GM23248 (cell line): ENCODE measurements around the gene SMCO2. TPM values are rescaled to one million over a fixed set of nuclear protein-coding genes. Genes with fewer than 3 reads are reported as not detected.

Experiments used
- DNase-seq: peaks from one replicate; pipeline ENCODE4 v3.0.0-alpha.2; 2015
- H2AFZ ChIP-seq: fragments of 200-600 bp; sonication (generic); 2 replicates; pipeline ENCODE4 v1.6.1; 2016; ENCODE audit warnings: antibody characterized with exemption
- H3F3A ChIP-seq: fragments of 200-600 bp; sonication (generic); 2 replicates; pipeline ENCODE4 v1.6.1; 2016; ENCODE audit warnings: mild to moderate bottlenecking, antibody characterized with exemption, mixed run types; ENCODE audit not compliant: insufficient read depth
- H3K27ac ChIP-seq: fragments of 200-600 bp; sonication (generic); 2 replicates; pipeline ENCODE4 v1.5.1; 2016; ENCODE audit warnings: mild to moderate bottlenecking
- H3K27me3 ChIP-seq: fragments of 200-600 bp; sonication (generic); replicated peaks from 2 replicates; pipeline ENCODE4 v1.6.1; 2016; ENCODE audit warnings: mild to moderate bottlenecking; ENCODE audit not compliant: insufficient read depth
- H3K36me3 ChIP-seq: fragments of 200-600 bp; sonication (generic); 2 replicates; pipeline ENCODE4 v1.6.1; 2016; ENCODE audit warnings: low read depth, mild to moderate bottlenecking
- H3K4me1 ChIP-seq: fragments of 200-600 bp; sonication (generic); 2 replicates; pipeline ENCODE4 v1.6.1; 2016; ENCODE audit warnings: mild to moderate bottlenecking; ENCODE audit not compliant: insufficient read depth
- H3K4me2 ChIP-seq: fragments of 200-600 bp; sonication (generic); one replicate; pipeline ENCODE4 v1.6.1; 2016; ENCODE audit warnings: mild to moderate bottlenecking; ENCODE audit not compliant: unreplicated experiment
- H3K4me3 ChIP-seq: fragments of 200-600 bp; sonication (generic); 2 replicates; pipeline ENCODE4 v1.5.1; 2016; ENCODE audit warnings: mild to moderate bottlenecking
- H3K79me2 ChIP-seq: fragments of 200-600 bp; sonication (generic); 2 replicates; pipeline ENCODE4 v1.6.1; 2016; ENCODE audit warnings: mild to moderate bottlenecking; ENCODE audit not compliant: insufficient read depth
- H3K9ac ChIP-seq: fragments of 200-600 bp; sonication (generic); 2 replicates; pipeline ENCODE4 v1.6.1; 2016; ENCODE audit warnings: mild to moderate bottlenecking
- H3K9me2 ChIP-seq: fragments of 200-600 bp; sonication (generic); 2 replicates; pipeline ENCODE4 v1.6.1; 2016; ENCODE audit warnings: mixed run types, mild to moderate bottlenecking, moderate library complexity; ENCODE audit not compliant: insufficient read depth
- H3K9me3 ChIP-seq: fragments of 200-600 bp; sonication (generic); one replicate; pipeline ENCODE4 v1.6.1; 2017; ENCODE audit warnings: low read depth
- H4K20me1 ChIP-seq: fragments of 200-600 bp; sonication (generic); 2 replicates; pipeline ENCODE4 v1.6.0; 2016; ENCODE audit not compliant: insufficient read depth
- EZH2 ChIP-seq: fragments of 200-600 bp; sonication (generic); IDR thresholded peaks from 2 replicates; pipeline ENCODE4 v1.6.1; 2018; ENCODE audit warnings: antibody characterized with exemption, mild to moderate bottlenecking; ENCODE audit not compliant: insufficient read depth, poor library complexity, severe bottlenecking
- EZH2phosphoT487 ChIP-seq: fragments of 200-600 bp; sonication (generic); IDR thresholded peaks from 2 replicates; pipeline ENCODE4 v1.6.1; 2018; ENCODE audit warnings: antibody characterized with exemption, moderate library complexity, mild to moderate bottlenecking, low read depth; ENCODE audit not compliant: insufficient read depth
- WGBS, 2 experiments: methylation state at CpG; one replicate each; pipeline ENCODE4 v1.1.6; 2015 to 2017; ENCODE audit warnings: low lambda C conversion rate in 2 of 2, low coverage in 1 of 2; ENCODE audit errors: missing lambda C conversion rate in 2 of 2; 5-methylcytosine and 5-hydroxymethylcytosine counted together
- in situ Hi-C: fragments of 300-500 bp; cut with MboI; formaldehyde crosslinking; loops from 2 replicates; pipeline ENCODE4 v1.15.0; 2020
- polyA plus RNA-seq: library from polyadenylated mRNA; unstranded; fragments of >200 nt; fragmentation: Nextera tagmentation; extraction: Ambion mirVana; gene quantifications from 2 replicates; pipeline ENCODE4 v1.2.1, GENCODE V29; 2016
- total RNA-seq: library from RNA; depleted of rRNA; stranded (reverse); fragments of >200 nt; shearing (Covaris generic); gene quantifications from 2 replicates; pipeline ENCODE4 v1.2.3, GENCODE V29; 2014

The SMCO2 gene
- total and polyA plus RNA-seq, 2 experiments from 2014 or later, result not detected

DNA sequence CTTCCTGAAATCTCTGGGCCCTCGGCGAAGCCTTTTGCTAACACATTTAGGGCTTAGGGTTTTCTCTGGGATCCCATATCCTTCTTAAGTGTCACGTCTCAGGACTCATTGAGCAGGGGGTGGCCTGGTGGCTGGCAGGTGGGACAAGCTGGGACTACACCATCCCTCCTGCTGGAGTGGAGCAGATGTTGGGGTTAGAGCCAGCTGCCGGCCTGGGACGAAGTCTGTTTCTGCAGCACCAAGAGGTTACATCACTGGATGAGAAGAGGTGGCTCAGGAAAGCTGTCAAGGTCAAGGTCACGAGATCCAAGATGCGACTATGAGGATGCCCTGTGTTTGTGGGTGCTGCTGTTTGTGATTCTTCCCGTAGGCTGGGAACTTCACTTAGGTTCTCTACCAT is 16.3 kb downstream of the SMCO2 start:
- H3K79me2 ChIP-seq, result no peaks in the 10 kb centered on the region
- 0 out of 2 replicates have a peak overlapping the region, but pooled peaks have one; percentile 14 for H3K27ac ChIP-seq
- H3K9me2 ChIP-seq, result no peaks in the 10 kb centered on the region
- H4K20me1 ChIP-seq, result no peaks in the 10 kb centered on the region
- H3K27me3 ChIP-seq, result no peaks in the 10 kb centered on the region
- no peak overlapping the region for H3K4me3 ChIP-seq
- no peak for DNase-seq
- TF ChIP-seq EZH2 (no peak), EZH2phosphoT487 (no peak)
- 91 to 97% methylated on average over 8 of the region's 8 CpGs for WGBS, 2 experiments
- H3K9me3 ChIP-seq, result no peaks in the 10 kb centered on the region
- no peak overlapping the region for H3K4me2 ChIP-seq
- in situ Hi-C loops, result no loop called here
- H3K4me1 ChIP-seq, result peaks cover 24% of the 10 kb centered on the region
- H3F3A ChIP-seq, result peaks cover 27% of the 10 kb centered on the region
- no peaks in the 10 kb centered on the region for H3K36me3 ChIP-seq
- H2AFZ ChIP-seq, result no peak overlapping the region
- H3K9ac ChIP-seq, result no peak overlapping the region

DNA sequence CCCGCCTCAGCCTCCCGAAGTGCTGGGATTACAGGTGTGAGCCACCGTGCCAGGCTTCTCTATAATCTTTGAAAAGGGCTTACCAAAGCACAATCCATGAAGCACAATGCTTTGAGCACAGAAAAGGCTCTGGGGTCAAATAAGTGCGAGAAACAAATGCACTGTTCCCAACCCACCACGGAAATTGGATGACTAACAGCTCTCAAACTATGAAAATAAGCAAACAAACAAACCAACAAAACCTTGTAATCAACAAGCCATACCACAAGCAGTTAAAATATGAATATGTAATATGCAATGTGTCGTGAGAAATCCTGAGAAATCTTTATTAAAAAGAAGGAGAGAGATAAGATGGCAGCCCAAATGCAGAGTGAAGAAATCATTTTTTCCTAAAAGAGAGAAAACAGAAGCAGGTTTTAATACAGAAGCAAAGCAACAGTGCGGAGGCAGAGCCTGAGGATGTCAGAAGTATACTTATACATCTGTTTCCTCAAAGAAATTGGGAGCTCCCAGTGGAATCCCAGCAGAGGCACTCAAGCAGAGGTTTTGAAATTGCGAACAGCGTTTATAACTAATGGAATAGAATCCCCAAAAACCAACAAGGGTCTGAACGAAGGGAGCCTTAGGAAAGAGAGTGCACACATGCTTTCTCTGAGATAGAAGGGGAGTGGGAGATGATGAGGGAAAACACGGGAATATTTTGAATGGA is 17.1 kb downstream of the SMCO2 start:
- Histone ChIP-seq H4K20me1 (no peaks in the 10 kb centered on the region), H3K4me1 (peaks cover 24% of the 10 kb centered on the region), H3K9ac (no peak overlapping the region), H3K27ac (peak overlapping the region; percentile 6; the same call in 1 of the 2 replicates), H3K9me2 (no peaks in the 10 kb centered on the region), H3K4me2 (no peak overlapping the region), H3K79me2 (no peaks in the 10 kb centered on the region), H3F3A (peaks cover 27% of the 10 kb centered on the region), H3K4me3 (no peak overlapping the region), H2AFZ (no peak overlapping the region), H3K9me3 (no peaks in the 10 kb centered on the region), H3K36me3 (no peaks in the 10 kb centered on the region), H3K27me3 (no peaks in the 10 kb centered on the region)
- in situ Hi-C loops, result no loop called here
- TF ChIP-seq EZH2phosphoT487 (no peak), EZH2 (no peak)
- peak; percentile 32 for DNase-seq
- WGBS, 2 experiments, result 51 to 55% methylated on average over 11 of the region's 11 CpGs

DNA sequence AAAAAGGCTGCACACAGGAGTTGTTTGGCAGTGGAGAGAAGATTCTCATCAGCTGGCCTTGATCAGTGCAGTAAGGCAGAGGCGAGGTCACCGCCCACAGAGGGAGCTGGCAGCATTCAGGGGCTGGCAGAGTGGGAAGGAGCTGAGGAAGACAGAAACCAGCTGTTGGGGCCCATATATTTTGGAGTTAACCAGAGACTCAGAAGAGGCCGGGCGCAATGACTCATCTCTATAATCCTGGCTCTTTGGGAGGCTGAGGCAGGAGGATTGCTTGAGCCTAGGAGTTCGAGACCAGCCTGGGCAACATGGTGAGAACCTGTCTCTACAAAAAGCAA is 17.7 kb downstream of the SMCO2 start:
- H3K27me3 ChIP-seq, result no peaks in the 10 kb centered on the region
- no peaks in the 10 kb centered on the region for H3K9me3 ChIP-seq
- peak; percentile 80 for DNase-seq
- 17% methylated on average over 5 of the region's 5 CpGs for WGBS, 2 experiments
- H3K4me1 ChIP-seq, result peaks cover 24% of the 10 kb centered on the region
- no peak for TF ChIP-seq EZH2phosphoT487
- TF ChIP-seq EZH2, result no peak
- peak overlapping the region; percentile 6; the same call in 1 of the 2 replicates for H3K27ac ChIP-seq
- in situ Hi-C loops, result no loop called here
- H3K9ac ChIP-seq, result no peak overlapping the region
- no peak overlapping the region for H3K4me2 ChIP-seq
- no peaks in the 10 kb centered on the region for H4K20me1 ChIP-seq
- H2AFZ ChIP-seq, result no peak overlapping the region
- H3K4me3 ChIP-seq, result no peak overlapping the region
- no peaks in the 10 kb centered on the region for H3K79me2 ChIP-seq
- peaks cover 27% of the 10 kb centered on the region for H3F3A ChIP-seq
- no peaks in the 10 kb centered on the region for H3K9me2 ChIP-seq
- H3K36me3 ChIP-seq, result no peaks in the 10 kb centered on the region

DNA sequence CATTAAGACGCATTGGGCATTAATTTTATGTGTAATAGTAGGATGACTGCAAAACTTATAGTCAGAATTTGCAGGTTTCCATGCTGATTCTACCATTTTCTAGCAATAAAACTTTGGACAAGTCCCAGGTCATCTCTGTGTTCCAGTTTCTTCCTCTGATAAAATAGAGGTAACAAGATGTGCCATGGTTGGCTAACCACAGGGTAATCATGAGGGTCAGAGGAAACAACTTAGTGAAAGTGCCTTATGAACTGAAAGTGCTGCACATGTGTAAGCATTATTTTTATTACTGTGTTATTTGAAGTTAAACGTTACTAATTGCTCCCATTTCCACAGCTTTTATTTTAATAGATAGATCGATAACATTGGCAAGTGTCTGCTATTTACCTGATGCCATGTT is 21.1 kb downstream of the SMCO2 start:
- Histone ChIP-seq H3K79me2 (no peaks in the 10 kb centered on the region), H3K27me3 (no peaks in the 10 kb centered on the region), H3K4me2 (no peak overlapping the region), H3K4me3 (no peak overlapping the region), H3K9me3 (no peaks in the 10 kb centered on the region), H2AFZ (no peak overlapping the region), H3F3A (peaks cover 11% of the 10 kb centered on the region), H3K9ac (no peak overlapping the region), H3K9me2 (no peaks in the 10 kb centered on the region), H3K36me3 (no peaks in the 10 kb centered on the region), H3K27ac (no peak overlapping the region), H4K20me1 (no peaks in the 10 kb centered on the region), H3K4me1 (peaks cover 9% of the 10 kb centered on the region)
- no peak for DNase-seq
- WGBS, 2 experiments, result 87 to 88% methylated on average over 3 of the region's 3 CpGs
- in situ Hi-C loops, result no loop called here
- TF ChIP-seq EZH2 (no peak), EZH2phosphoT487 (no peak)
